HG03108 (cell line): ENCODE measurements around the gene DCST2.

Source experiments
- ATAC-seq: cut with Tn5 transposase; IDR thresholded peaks from one replicate; pipeline ENCODE4 v1.9.1; 2021; ENCODE audit warnings: moderate library complexity; ENCODE audit not compliant: unreplicated experiment

DCST2 gene

GRCh38 chr1:155033524-155033923, at the start of gene DCST2, which contains the start of gene DCST1:
Gene DCST2, minus strand, starts transcription at chr1:155033781. Its CDS starts 80 bp downstream, at chr1:155033701.
Gene DCST1, plus strand, starts transcription at chr1:155033824. Its CDS starts 213 bp downstream, at chr1:155034037.
- no peak for ATAC-seq

- ATAC-seq: no peak
Measured at GRCh38 chr1:155083052-155083541, 49.5 kb upstream of the DCST2 start.

GRCh38 chr1:155082301-155083051, 48.9 kb upstream of the DCST2 start:
- ATAC-seq: no peak

GRCh38 chr1:155081472-155082300, 48.1 kb upstream of the DCST2 start:
- no peak for ATAC-seq

- no peak for ATAC-seq
Measured at GRCh38 chr1:155080312-155081228, 47.0 kb upstream of the DCST2 start.

- no peak for ATAC-seq
Measured at GRCh38 chr1:155079487-155080311, 46.1 kb upstream of the DCST2 start.

- no peak for ATAC-seq
Measured at GRCh38 chr1:155079210-155079486, 45.6 kb upstream of the DCST2 start.

- no peak for ATAC-seq
Measured at GRCh38 chr1:155078469-155079209, 45.1 kb upstream of the DCST2 start, which contains the start of gene EFNA3. Gene EFNA3, plus strand, starts transcription at chr1:155078837. Its CDS starts 105 bp downstream, at chr1:155078942.

- no peak for ATAC-seq
Measured at GRCh38 chr1:155077758-155078445, 44.3 kb upstream of the DCST2 start.

GRCh38 chr1:155077346-155077745, 43.8 kb upstream of the DCST2 start:
- no peak for ATAC-seq

- ATAC-seq: no peak
Measured at GRCh38 chr1:155076371-155076770, 42.8 kb upstream of the DCST2 start.

GRCh38 chr1:155075535-155075934, 42.0 kb upstream of the DCST2 start:
- ATAC-seq: no peak

- ATAC-seq: no peak
Measured at GRCh38 chr1:155073377-155074242, 40.0 kb upstream of the DCST2 start.

GRCh38 chr1:155072531-155073289, 39.1 kb upstream of the DCST2 start:
- ATAC-seq: no peak

- no peak for ATAC-seq
Measured at GRCh38 chr1:155071701-155072100, 38.1 kb upstream of the DCST2 start.

GRCh38 chr1:155070721-155071569, 37.4 kb upstream of the DCST2 start:
- ATAC-seq: peak; percentile 58
